GM19043 (cell line): ENCODE measurements around the gene PPP1R16B.

Experiments used
- ATAC-seq: cut with Tn5 transposase; IDR thresholded peaks from one replicate; pipeline ENCODE4 v1.9.1; 2021; ENCODE audit warnings: low read depth; ENCODE audit not compliant: unreplicated experiment

The PPP1R16B gene

GRCh38 chr20:38805502-38805957 lies at the start of gene PPP1R16B:
Gene PPP1R16B (plus strand): TSS chr20:38805697. CDS start chr20:38835926, 30,229 bp downstream.
- peak; percentile 45 for ATAC-seq

GRCh38 chr20:38757145-38757775 lies 48.2 kb upstream of the PPP1R16B start:
- no peak for ATAC-seq

- no peak for ATAC-seq
These were observed 46.4 kb upstream of the PPP1R16B start for GRCh38 chr20:38759106-38759505.

GRCh38 chr20:38760978-38761377 lies 44.5 kb upstream of the PPP1R16B start:
- ATAC-seq = no peak

- no peak for ATAC-seq
These were observed 43.3 kb upstream of the PPP1R16B start for GRCh38 chr20:38762174-38762573.

GRCh38 chr20:38763616-38764015 lies 41.9 kb upstream of the PPP1R16B start:
- ATAC-seq = no peak

GRCh38 chr20:38764567-38765318 lies 40.8 kb upstream of the PPP1R16B start:
- no peak for ATAC-seq

GRCh38 chr20:38766071-38766470 lies 39.4 kb upstream of the PPP1R16B start:
- no peak for ATAC-seq

- ATAC-seq = no peak
These were observed 35.9 kb upstream of the PPP1R16B start for GRCh38 chr20:38769376-38770295.

- ATAC-seq = no peak
These were observed 35.0 kb upstream of the PPP1R16B start for GRCh38 chr20:38770546-38770945.

- ATAC-seq = no peak
These were observed 34.5 kb upstream of the PPP1R16B start for GRCh38 chr20:38770970-38771369.

- ATAC-seq = no peak
These were observed 33.9 kb upstream of the PPP1R16B start for GRCh38 chr20:38771621-38772020.

GRCh38 chr20:38774167-38774566 lies 31.3 kb upstream of the PPP1R16B start:
- no peak for ATAC-seq

- no peak for ATAC-seq
These were observed 29.1 kb upstream of the PPP1R16B start for GRCh38 chr20:38776363-38776762.

- no peak for ATAC-seq
These were observed 26.0 kb upstream of the PPP1R16B start for GRCh38 chr20:38779247-38780097.

GRCh38 chr20:38782275-38782674 lies 23.2 kb upstream of the PPP1R16B start:
- no peak for ATAC-seq

GRCh38 chr20:38787870-38788269 lies 17.6 kb upstream of the PPP1R16B start:
- no peak for ATAC-seq

GRCh38 chr20:38789503-38790199 lies 15.8 kb upstream of the PPP1R16B start:
- ATAC-seq = no peak

- no peak for ATAC-seq
These were observed 15.1 kb upstream of the PPP1R16B start for GRCh38 chr20:38790200-38791053.
